IPS DF 6.9 (cell line): Measurements from ENCODE around the gene YAP1.
A peak's percentile ranks its signal among the peaks of the same experiment; 100 is the strongest.

Experiments
- DNase-seq: peaks from one replicate; pipeline ENCODE4 v3.0.0-alpha.2; 2013; ENCODE audit warnings: low read depth, low spot score
- H3K27ac ChIP-seq: one replicate; pipeline ENCODE4 v1.5.1; 2013; ENCODE audit warnings: low read length, control low read depth
- H3K27me3 ChIP-seq: 2 replicates; pipeline ENCODE4 v1.6.1; 2013; ENCODE audit warnings: mild to moderate bottlenecking, low read length; ENCODE audit not compliant: control insufficient read depth, insufficient read depth
- H3K36me3 ChIP-seq: 2 replicates; pipeline ENCODE4 v1.6.1; 2013; ENCODE audit warnings: low read length; ENCODE audit not compliant: control insufficient read depth, insufficient read depth
- H3K4me1 ChIP-seq: 2 replicates; pipeline ENCODE4 v1.6.1; 2013; ENCODE audit warnings: low read length; ENCODE audit not compliant: control insufficient read depth, insufficient read depth
- H3K4me3 ChIP-seq: 2 replicates; pipeline ENCODE4 v1.5.1; 2013; ENCODE audit warnings: mild to moderate bottlenecking, low read length
- H3K9me3 ChIP-seq: 2 replicates; pipeline ENCODE4 v1.6.1; 2013; ENCODE audit warnings: low read length, inconsistent platforms; ENCODE audit not compliant: control insufficient read depth, insufficient read depth
- WGBS: extraction: QIAGEN DNeasy Blood & Tissue Kit; methylation state at CpG from one replicate; pipeline ENCODE4 v1.1.7; 2013; ENCODE audit warnings: mixed read lengths, missing lambda C conversion rate; ENCODE audit not compliant: insufficient read length, insufficient coverage; 5-methylcytosine and 5-hydroxymethylcytosine counted together

YAP1 gene

DNA sequence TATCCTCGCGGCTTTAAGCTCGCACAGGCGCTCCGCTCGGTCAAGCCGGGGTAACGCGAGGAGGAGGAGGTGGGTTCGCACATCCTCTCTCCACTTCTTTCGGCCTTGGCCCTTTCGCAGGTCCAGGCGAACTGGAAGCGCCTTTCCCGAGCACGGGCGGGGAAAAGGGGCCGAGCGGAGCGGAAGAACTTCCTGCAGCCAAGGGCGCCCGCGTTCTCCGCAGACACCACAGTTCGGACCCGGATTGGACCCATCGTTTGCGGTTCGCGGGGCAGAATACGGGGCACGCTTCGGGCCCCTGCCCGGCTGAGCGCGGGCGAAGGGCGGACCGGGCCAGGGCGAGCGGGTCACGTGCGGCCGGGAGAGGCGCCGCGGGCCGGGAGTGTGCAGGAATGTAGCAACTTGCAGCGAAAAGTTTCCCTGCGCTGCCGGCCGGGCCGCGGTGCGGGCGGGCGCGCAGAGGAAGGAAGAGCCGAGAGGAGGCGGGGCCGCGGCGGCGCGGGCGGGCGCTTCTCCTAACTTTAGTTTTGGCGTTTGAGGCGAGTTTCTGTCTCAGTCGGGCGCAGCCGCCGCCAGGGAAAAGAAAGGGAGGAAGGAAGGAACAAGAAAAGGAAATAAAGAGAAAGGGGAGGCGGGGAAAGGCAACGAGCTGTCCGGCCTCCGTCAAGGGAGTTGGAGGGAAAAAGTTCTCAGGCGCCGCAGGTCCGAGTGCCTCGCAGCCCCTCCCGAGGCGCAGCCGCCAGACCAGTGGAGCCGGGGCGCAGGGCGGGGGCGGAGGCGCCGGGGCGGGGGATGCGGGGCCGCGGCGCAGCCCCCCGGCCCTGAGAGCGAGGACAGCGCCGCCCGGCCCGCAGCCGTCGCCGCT lies at the start of gene YAP1:
TSS of gene YAP1 (plus strand) at position 552 of the 865 bp plus-strand sequence. CDS start 402 bp downstream, outside the sequence.
- H3K27me3 ChIP-seq: no peaks in the 10 kb centered on the region

DNA sequence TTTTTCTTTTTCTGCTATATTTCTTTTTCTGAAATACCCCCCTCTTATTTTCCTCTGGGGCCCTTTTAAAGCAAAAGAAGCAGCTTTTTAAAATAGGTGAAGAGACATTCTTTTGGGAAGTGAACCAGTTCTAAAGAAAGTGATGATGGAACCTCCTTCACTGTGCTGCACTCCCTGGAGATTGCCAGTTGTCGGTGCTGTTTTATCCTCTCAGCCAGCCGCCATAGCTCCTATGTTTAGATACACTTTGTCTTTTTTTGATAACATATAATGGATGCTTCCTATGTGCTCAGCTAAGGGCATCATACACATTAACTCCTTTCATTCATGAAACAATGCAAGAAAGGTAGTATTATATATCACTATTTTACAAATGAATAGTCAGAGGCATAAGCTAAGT lies 49.0 kb upstream of the YAP1 start:
- DNase-seq: no peak
- no CpG with 5 or more reads among the region's 2 CpGs for WGBS

More for the DNA sequence above, at the start of gene YAP1:
- Histone ChIP-seq H3K27ac (no peak within 1 kb of the TSS), H3K4me1 (peaks cover 3% of the 10 kb centered on the region; the same call in 1 of the 2 replicates), H3K4me3 (peak within 1 kb of the TSS; percentile 97), H3K9me3 (no peaks in the 10 kb centered on the region), H3K36me3 (no peaks in the 10 kb centered on the region)
- no peak for DNase-seq
- WGBS: no CpG with 5 or more reads among the region's 104 CpGs

DNA sequence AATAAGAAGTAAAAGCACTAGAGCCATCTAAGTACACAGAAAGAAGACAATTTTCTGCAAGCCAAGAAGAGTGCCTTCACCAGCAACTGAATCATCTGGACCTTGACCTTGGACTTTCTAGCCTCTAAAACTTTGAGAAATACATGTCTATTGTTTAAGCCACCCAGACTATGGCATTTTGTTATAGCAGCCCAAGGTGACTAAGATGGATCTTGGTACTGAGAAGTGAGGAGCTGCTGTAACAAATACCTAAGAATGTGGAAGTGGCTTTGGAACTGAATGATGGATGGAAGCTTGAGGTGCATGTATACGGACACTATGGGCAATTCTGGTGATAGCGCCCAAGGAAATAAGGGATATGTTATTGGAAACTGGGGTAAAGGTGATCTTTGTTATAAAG lies 48.1 kb upstream of the YAP1 start:
- Histone ChIP-seq H3K27ac (no peak overlapping the region), H3K27me3 (no peaks in the 10 kb centered on the region), H3K4me3 (no peak overlapping the region), H3K36me3 (no peaks in the 10 kb centered on the region), H3K9me3 (no peaks in the 10 kb centered on the region), H3K4me1 (no peaks in the 10 kb centered on the region)
- DNase-seq: no peak
- WGBS: no CpG with 5 or more reads among the region's 2 CpGs

More for the DNA sequence above, 49.0 kb upstream of the YAP1 start:
- H3K4me3 ChIP-seq: no peak overlapping the region
- no peaks in the 10 kb centered on the region for H3K36me3 ChIP-seq
- no peaks in the 10 kb centered on the region for H3K9me3 ChIP-seq
- H3K4me1 ChIP-seq: no peaks in the 10 kb centered on the region
- no peak overlapping the region for H3K27ac ChIP-seq
- no peaks in the 10 kb centered on the region for H3K27me3 ChIP-seq

- no peak overlapping the region for H3K27ac ChIP-seq
- H3K4me1 ChIP-seq: no peaks in the 10 kb centered on the region
- no peaks in the 10 kb centered on the region for H3K36me3 ChIP-seq
- no peaks in the 10 kb centered on the region for H3K27me3 ChIP-seq
- WGBS: no CpG with 5 or more reads among the region's 2 CpGs
- H3K9me3 ChIP-seq: no peaks in the 10 kb centered on the region
- no peak for DNase-seq
- H3K4me3 ChIP-seq: no peak overlapping the region
Measured at GRCh38 chr11:102064316-102064715, 45.9 kb upstream of the YAP1 start.

- no CpG with 5 or more reads among the region's 1 CpG for whole genome bisulfite sequencing
- no peaks in the 10 kb centered on the region for H3K36me3 ChIP-seq
- H3K4me3 ChIP-seq: no peak overlapping the region
- DNase-seq: no peak
- no peak overlapping the region for H3K27ac ChIP-seq
- H3K27me3 ChIP-seq: no peaks in the 10 kb centered on the region
- no peaks in the 10 kb centered on the region for H3K9me3 ChIP-seq
- H3K4me1 ChIP-seq: no peaks in the 10 kb centered on the region
Measured at GRCh38 chr11:102070766-102071165, 39.5 kb upstream of the YAP1 start.

- WGBS: no CpG with 5 or more reads among the region's 1 CpG
- DNase-seq: no peak
- H3K27me3 ChIP-seq: no peaks in the 10 kb centered on the region
- H3K36me3 ChIP-seq: no peaks in the 10 kb centered on the region
- no peak overlapping the region for H3K27ac ChIP-seq
- H3K4me1 ChIP-seq: no peaks in the 10 kb centered on the region
- H3K9me3 ChIP-seq: no peaks in the 10 kb centered on the region
- H3K4me3 ChIP-seq: no peak overlapping the region
Measured at GRCh38 chr11:102071497-102072472, 38.5 kb upstream of the YAP1 start.

GRCh38 chr11:102073253-102073652 lies 37.0 kb upstream of the YAP1 start:
- no peak for DNase-seq
- no peaks in the 10 kb centered on the region for H3K4me1 ChIP-seq
- no peak overlapping the region for H3K4me3 ChIP-seq
- no peak overlapping the region for H3K27ac ChIP-seq
- H3K9me3 ChIP-seq: no peaks in the 10 kb centered on the region
- WGBS: no CpG with 5 or more reads among the region's 2 CpGs
- no peaks in the 10 kb centered on the region for H3K36me3 ChIP-seq
- H3K27me3 ChIP-seq: no peaks in the 10 kb centered on the region

- H3K36me3 ChIP-seq: no peaks in the 10 kb centered on the region
- no peak overlapping the region for H3K4me3 ChIP-seq
- H3K27me3 ChIP-seq: no peaks in the 10 kb centered on the region
- no peak for DNase-seq
- H3K27ac ChIP-seq: no peak overlapping the region
- H3K4me1 ChIP-seq: no peaks in the 10 kb centered on the region
- H3K9me3 ChIP-seq: no peaks in the 10 kb centered on the region
Measured at GRCh38 chr11:102079625-102080024, 30.6 kb upstream of the YAP1 start.

DNA sequence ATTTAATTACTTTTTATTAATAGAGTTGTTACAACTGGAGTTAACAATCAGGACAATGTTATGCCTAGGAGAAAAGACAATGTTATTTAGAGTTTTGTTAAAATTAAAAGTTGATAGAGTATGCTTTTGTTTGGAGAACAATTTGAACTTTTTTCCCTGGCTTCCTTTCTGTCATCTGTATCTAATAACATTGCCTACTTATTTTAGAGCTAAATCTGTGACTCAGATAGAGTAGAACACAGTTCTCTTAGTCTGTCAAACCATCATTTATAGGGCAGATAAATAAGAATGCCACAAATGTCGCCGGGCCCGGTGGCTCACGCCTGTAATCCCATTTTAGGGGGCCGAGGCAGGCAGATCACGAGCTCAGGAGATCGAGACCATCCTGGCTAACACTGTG lies 28.9 kb upstream of the YAP1 start:
- Histone ChIP-seq H3K4me1 (no peaks in the 10 kb centered on the region), H3K27me3 (no peaks in the 10 kb centered on the region), H3K36me3 (no peaks in the 10 kb centered on the region), H3K9me3 (no peaks in the 10 kb centered on the region), H3K27ac (no peak overlapping the region), H3K4me3 (no peak overlapping the region)
- no peak for DNase-seq
- no CpG with 5 or more reads among the region's 7 CpGs for WGBS

DNA sequence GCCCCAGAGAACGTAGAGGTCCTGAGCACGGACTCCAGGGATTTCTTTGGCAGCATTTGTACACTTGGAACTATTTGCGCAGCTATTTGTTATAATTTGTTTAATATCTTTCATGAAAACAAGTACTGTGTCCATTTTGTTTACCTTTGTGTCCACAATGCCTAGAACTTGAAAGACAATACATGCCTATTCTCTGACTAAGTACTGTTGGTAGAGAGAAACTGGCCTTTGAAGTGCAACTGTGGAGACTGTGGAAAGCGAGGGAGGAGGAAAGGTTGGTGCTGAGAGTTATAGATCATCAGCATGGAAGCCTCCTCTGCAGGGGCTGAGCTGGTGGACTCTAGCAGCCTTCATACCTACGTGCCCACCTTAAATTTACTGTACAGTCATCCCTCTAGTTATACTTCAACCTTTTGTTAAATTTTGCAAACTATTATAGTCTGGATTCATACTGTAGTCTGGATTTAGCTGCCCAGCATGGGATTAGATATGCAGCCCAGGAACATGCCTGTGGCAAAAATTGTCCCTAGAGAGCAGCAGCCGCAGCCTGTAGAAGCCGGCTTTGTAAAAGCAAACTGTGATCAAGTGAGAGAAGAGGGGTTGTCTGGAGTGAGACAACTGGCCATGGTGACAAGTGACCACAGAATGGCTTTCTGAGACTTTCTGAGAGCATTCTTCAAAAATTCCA lies 24.2 kb upstream of the YAP1 start:
- no peaks in the 10 kb centered on the region for H3K4me1 ChIP-seq

More for the DNA sequence above, 24.2 kb upstream of the YAP1 start:
- no peak overlapping the region for H3K27ac ChIP-seq
- no CpG with 5 or more reads among the region's 7 CpGs for WGBS
- DNase-seq: no peak
- H3K4me3 ChIP-seq: no peak overlapping the region
- no peaks in the 10 kb centered on the region for H3K36me3 ChIP-seq
- no peaks in the 10 kb centered on the region for H3K27me3 ChIP-seq
- no peaks in the 10 kb centered on the region for H3K9me3 ChIP-seq
